ENCODE results near the gene GRPR. TPM values are rescaled to one million over a fixed set of nuclear protein-coding genes. Genes with fewer than 3 reads are reported as not detected.
"Not testable (repeated sequence)": the region's sequence is repeated elsewhere in the genome, so short reads cannot be mapped to it uniquely, and the experiment has no call there.

The GRPR gene
- total and polyA plus RNA-seq, 10 of the 15 experiments (the other 5 are each of a cell fraction or from before 2014, with no cell fraction given): 0.10 to 3.7 (median 0.21) TPM; not detected in 1

DNA sequence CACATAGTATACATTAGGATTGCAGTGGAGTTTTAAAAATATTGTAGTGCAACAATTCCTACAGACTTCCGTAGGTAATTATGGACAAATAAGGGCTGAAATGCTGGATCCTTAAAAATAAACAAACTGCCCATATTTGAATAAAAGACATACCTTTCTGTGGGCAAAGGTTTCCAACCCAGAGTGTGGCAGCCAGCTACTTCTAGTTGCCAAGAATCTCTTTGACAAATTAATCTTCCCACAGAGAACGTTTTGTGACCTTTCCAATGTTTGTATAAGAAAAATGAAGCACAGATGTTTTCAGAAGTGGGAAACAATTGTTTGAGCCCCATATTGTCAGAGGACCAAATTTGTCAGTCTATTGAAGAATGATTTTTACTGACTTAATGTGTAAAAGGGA is 21.1 kb downstream of the GRPR start:
- in situ Hi-C loops (cut with MboI) (no loop called here), intact Hi-C loops (cut with micrococcal nuclease; ENCODE audit: unreplicated experiment) (no loop called here)
- Histone ChIP-seq H3K79me2 (ENCODE audit: control insufficient read depth, insufficient read depth, low read length) (no peaks in the 10 kb centered on the region), H3K27me3 (replicated peaks in 1 of 2; ENCODE audit: control insufficient read depth in 2 of 2, insufficient read depth in 2 of 2, low read length in 1 of 2) (peaks cover 0 to 2% of the 10 kb centered on the region in 2 experiments; a peak in 1 of 4 replicates), H3K36me3 (ENCODE audit: control insufficient read depth in 2 of 2, insufficient read depth in 2 of 2, low read length in 1 of 2) (no peaks in the 10 kb centered on the region), H4K20me1 (ENCODE audit: control insufficient read depth, insufficient read depth) (no peaks in the 10 kb centered on the region), H3K9ac (ENCODE audit: control insufficient read depth, insufficient read depth, low read length) (no peak overlapping the region), H3K4me2 (ENCODE audit: control insufficient read depth, insufficient read depth) (no peak overlapping the region), H2AFZ (ENCODE audit: control insufficient read depth, low read depth, low read length) (no peak overlapping the region), H3K27ac (ENCODE audit: control insufficient read depth, insufficient read depth) (no peak overlapping the region), H3K4me1 (ENCODE audit: control insufficient read depth, insufficient read depth, low read length) (no peaks in the 10 kb centered on the region), H3K9me3 (replicated peaks; ENCODE audit: control insufficient read depth, insufficient read depth, low read length) (no peaks in the 10 kb centered on the region), H3K4me3 (no peak overlapping the region)
- no peak for FAIRE-seq
- TF ChIP-seq POLR2A (IDR thresholded peaks at IDR 0.05; ENCODE audit: low read depth, low read length): no peak
- no peak for TF ChIP-seq SIN3A (IDR thresholded peaks at IDR 0.05; ENCODE audit: low read depth, low read length)
- no peak for TF ChIP-seq ATF7 (IDR thresholded peaks at IDR 0.05; ENCODE audit: low read depth)
- ChIA-PET RAD21 (ENCODE audit: unreplicated experiment) (no interaction called here), CTCF (interaction anchor here (1.0 to 1.4 kb wide), 2 partner anchors 24 to 68 kb away, joined by 3 to 4 read pairs; no protein-coding TSS in a partner anchor), SMC1A (ENCODE audit: uncharacterized antibody, unreplicated experiment) (no interaction called here), POLR2A (no interaction called here)
- WGBS (ENCODE audit: insufficient coverage, insufficient replicate concordance, low lambda C conversion rate, missing lambda C conversion rate): 20% methylated on average over 2 of the region's 2 CpGs
- ATAC-seq: no peak
- DNase-seq (ENCODE audit: low read depth, low spot score): no peak
- BruUV-seq (replicated peaks): no TSS peak

- H3K79me2 ChIP-seq (ENCODE audit: control insufficient read depth, insufficient read depth, low read length); SMC1A ChIA-PET (ENCODE audit: uncharacterized antibody, unreplicated experiment); H3K36me3 ChIP-seq (ENCODE audit: control insufficient read depth in 2 of 2, insufficient read depth in 2 of 2, low read length in 1 of 2); H3K4me1 ChIP-seq (ENCODE audit: control insufficient read depth, insufficient read depth, low read length); H4K20me1 ChIP-seq (ENCODE audit: control insufficient read depth, insufficient read depth); BruUV-seq (replicated peaks); intact Hi-C loops (cut with micrococcal nuclease; ENCODE audit: unreplicated experiment); H3K9me3 ChIP-seq (replicated peaks; ENCODE audit: control insufficient read depth, insufficient read depth, low read length); H3K4me2 ChIP-seq (ENCODE audit: control insufficient read depth, insufficient read depth); DNase-seq (ENCODE audit: low read depth, low spot score); H2AFZ ChIP-seq (ENCODE audit: control insufficient read depth, low read depth, low read length); FAIRE-seq; H3K27ac ChIP-seq (ENCODE audit: control insufficient read depth, insufficient read depth); POLR2A ChIA-PET; in situ Hi-C loops (cut with MboI); H3K9ac ChIP-seq (ENCODE audit: control insufficient read depth, insufficient read depth, low read length); H3K27me3 ChIP-seq (replicated peaks in 1 of 2; ENCODE audit: control insufficient read depth in 2 of 2, insufficient read depth in 2 of 2, low read length in 1 of 2); RAD21 ChIA-PET (ENCODE audit: unreplicated experiment); H3K4me3 ChIP-seq; ATAC-seq: not testable (repeated sequence)
- WGBS (ENCODE audit: insufficient coverage, insufficient replicate concordance, low lambda C conversion rate, missing lambda C conversion rate): 5% methylated on average over 1 of the region's 1 CpG
- CTCF ChIA-PET: interaction anchor here (1.4 kb wide), 1 partner anchor 25 kb away, joined by 3 read pairs; no protein-coding TSS in a partner anchor
These were observed 21.7 kb downstream of the GRPR start for GRCh38 chrX:16145093-16145492.
